Measurements from ENCODE around the gene DLK2. TPM values are rescaled to one million over a fixed set of nuclear protein-coding genes. Genes with fewer than 3 reads are reported as not detected.

Gene DLK2
- total and polyA plus RNA-seq, 2 donors (not counting 3 experiments of a cell fraction or from before 2014, with no cell fraction given) = 0.36 TPM; not detected in 1

DNA sequence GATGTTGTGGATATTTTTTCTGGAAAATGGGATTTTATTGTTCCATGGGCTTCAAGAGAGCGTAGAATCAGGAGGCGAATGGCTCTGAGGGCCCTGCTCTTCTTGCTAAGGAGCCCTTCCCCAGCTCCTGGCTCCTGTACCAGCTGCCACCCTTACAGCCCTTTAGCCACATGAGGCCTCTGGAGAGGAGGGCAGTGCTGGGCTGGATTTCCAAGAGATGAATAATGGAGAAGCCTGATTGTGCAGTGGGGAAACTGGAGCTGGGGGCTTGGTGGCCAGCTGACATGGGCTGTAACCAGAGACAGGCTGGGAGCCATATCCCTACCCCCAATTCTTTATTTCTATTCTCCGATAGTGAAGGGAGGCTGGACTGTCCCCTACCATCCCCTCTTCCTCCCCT, 45.6 kb upstream of the DLK2 start:
- BruUV-seq (replicated peaks) = no TSS peak
- no peaks in the 10 kb centered on the region for H3K9me3 ChIP-seq (replicated peaks; ENCODE audit: control insufficient read depth, insufficient read depth, low read length)
- FAIRE-seq = no peak
- CTCF ChIA-PET = interaction anchor here (1.4 to 19.0 kb wide), 2 partner anchors 23 to 45 kb away, joined by 4 to 289 read pairs; partner anchors contain the start of genes DLK2 and TJAP1
- H3K27ac ChIP-seq (ENCODE audit: insufficient read depth, low read depth, low read length) = no peak overlapping the region
- peaks cover 15% of the 10 kb centered on the region for H3K4me1 ChIP-seq (ENCODE audit: control insufficient read depth, extremely low read depth, insufficient read depth, low read length)
- H3K27me3 ChIP-seq (ENCODE audit: control insufficient read depth in 2 of 2, insufficient read depth in 2 of 2, low read length in 2 of 2) = no peaks in the 10 kb centered on the region
- no peak overlapping the region for H3K9ac ChIP-seq (replicated peaks; ENCODE audit: extremely low read depth, insufficient read depth, low read length)
- H3K4me3 ChIP-seq (replicated peaks in 1 of 3; ENCODE audit: insufficient read depth in 1 of 3, low read depth in 1 of 3, low read length in 3 of 3) = no peak overlapping the region
- intact Hi-C loops (cut with micrococcal nuclease) = loop anchor here (10.0 kb wide), 1 partner anchor 596 kb away; no protein-coding TSS in a partner anchor
- TF ChIP-seq, protein P1, sequence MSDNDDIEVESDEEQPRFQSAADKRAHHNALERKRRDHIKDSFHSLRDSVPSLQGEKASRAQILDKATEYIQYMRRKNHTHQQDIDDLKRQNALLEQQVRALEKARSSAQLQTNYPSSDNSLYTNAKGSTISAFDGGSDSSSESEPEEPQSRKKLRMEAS (IDR thresholded peaks at IDR 0.05; ENCODE audit: insufficient read depth, insufficient read length) = no peak
- TF ChIP-seq MYC (IDR thresholded peaks at IDR 0.05; ENCODE audit: low read depth, low read length) = no peak
- no peak for TF ChIP-seq POLR2AphosphoS5 (IDR thresholded peaks at IDR 0.05; ENCODE audit: insufficient read depth, low read depth, low read length)
- TF ChIP-seq JUN (IDR thresholded peaks at IDR 0.05; ENCODE audit: borderline replicate concordance, insufficient read depth, insufficient read length, low read depth) = no peak
- no peak for TF ChIP-seq EZH2 (IDR thresholded peaks at IDR 0.05; ENCODE audit: borderline replicate concordance, low read depth, low read length, severe bottlenecking)
- no peak for TF ChIP-seq POLR2A (IDR thresholded peaks at IDR 0.05; ENCODE audit: low read depth, low read length)
- no peak for TF ChIP-seq FOS (IDR thresholded peaks at IDR 0.05; ENCODE audit: borderline replicate concordance, insufficient read depth, low read length)
- TF ChIP-seq, protein P2, sequence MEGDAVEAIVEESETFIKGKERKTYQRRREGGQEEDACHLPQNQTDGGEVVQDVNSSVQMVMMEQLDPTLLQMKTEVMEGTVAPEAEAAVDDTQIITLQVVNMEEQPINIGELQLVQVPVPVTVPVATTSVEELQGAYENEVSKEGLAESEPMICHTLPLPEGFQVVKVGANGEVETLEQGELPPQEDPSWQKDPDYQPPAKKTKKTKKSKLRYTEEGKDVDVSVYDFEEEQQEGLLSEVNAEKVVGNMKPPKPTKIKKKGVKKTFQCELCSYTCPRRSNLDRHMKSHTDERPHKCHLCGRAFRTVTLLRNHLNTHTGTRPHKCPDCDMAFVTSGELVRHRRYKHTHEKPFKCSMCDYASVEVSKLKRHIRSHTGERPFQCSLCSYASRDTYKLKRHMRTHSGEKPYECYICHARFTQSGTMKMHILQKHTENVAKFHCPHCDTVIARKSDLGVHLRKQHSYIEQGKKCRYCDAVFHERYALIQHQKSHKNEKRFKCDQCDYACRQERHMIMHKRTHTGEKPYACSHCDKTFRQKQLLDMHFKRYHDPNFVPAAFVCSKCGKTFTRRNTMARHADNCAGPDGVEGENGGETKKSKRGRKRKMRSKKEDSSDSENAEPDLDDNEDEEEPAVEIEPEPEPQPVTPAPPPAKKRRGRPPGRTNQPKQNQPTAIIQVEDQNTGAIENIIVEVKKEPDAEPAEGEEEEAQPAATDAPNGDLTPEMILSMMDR (IDR thresholded peaks at IDR 0.05; ENCODE audit: extremely low read depth in 1 of 2, insufficient read depth in 1 of 2, low read depth in 1 of 2, low read length in 2 of 2) = no peak
- no peak for TF ChIP-seq GATA2 (IDR thresholded peaks at IDR 0.05; ENCODE audit: insufficient read depth, insufficient read length, low read depth, low read length)
- dilution Hi-C loops (cut with MboI; ENCODE audit: extremely low pct_ligation_motif_present, low sequenced_read_pairs) = no loop called here
- H4K20me1 ChIP-seq (replicated peaks; ENCODE audit: control insufficient read depth, extremely low read depth, insufficient read depth, low read length) = no peaks in the 10 kb centered on the region
- POLR2A ChIA-PET = no interaction called here
- H3K9me1 ChIP-seq (replicated peaks; ENCODE audit: control insufficient read depth, extremely low read depth, insufficient read depth, low read length) = no peaks in the 10 kb centered on the region
- H3K4me2 ChIP-seq (ENCODE audit: insufficient read depth, low read length) = no peak overlapping the region
- no peak overlapping the region for H2AFZ ChIP-seq (ENCODE audit: low read depth, low read length)
- no peak for DNase-seq (ENCODE audit: low read depth, low spot score)
- no peaks in the 10 kb centered on the region for H3K79me2 ChIP-seq (ENCODE audit: control insufficient read depth, insufficient read depth, low read length)
- H3K36me3 ChIP-seq (ENCODE audit: control insufficient read depth in 2 of 2, extremely low read depth in 1 of 2, insufficient read depth in 2 of 2, low read length in 2 of 2) = peaks cover 0 to 29% of the 10 kb centered on the region in 2 experiments
